Endothelial cell of umbilical vein (primary cell): ENCODE data around the gene SETBP1. TPM values are rescaled to one million over a fixed set of nuclear protein-coding genes. Genes with fewer than 3 reads are reported as not detected.

Experiments used
- BruUV-seq: library from RNA; stranded (reverse); fragments of 400-500 nt; replicated peaks from 2 replicates; lab custom pipeline; 2021; lab: Mats Ljungman, UMichigan
- CTCF ChIA-PET: fragments of 300-600, 350-600 bp; sonication (Branson Sonifier 250); formaldehyde crosslinking; loops from one replicate; lab custom pipeline; 2021; ENCODE audit warnings: antibody characterized with exemption, inconsistent platforms; lab: Charles Lee
- POLR2A ChIA-PET: fragments of 300-600, 350-600 bp; sonication (Branson Sonifier 250); formaldehyde crosslinking; loops from one replicate; lab custom pipeline; 2021; ENCODE audit warnings: antibody characterized with exemption, inconsistent platforms; lab: Charles Lee
- DNase-seq: peaks from one replicate; pipeline ENCODE4 v3.0.0-alpha.2; 2011; ENCODE audit warnings: low read depth, low spot score
- FAIRE-seq: peaks from 2 replicates; lab custom pipeline; 2011; peaks lifted over from hg19 to GRCh38; lab: Jason Lieb, UNC
- H2AFZ ChIP-seq: 2 replicates; pipeline ENCODE4 v1.6.0; 2012; ENCODE audit warnings: low read depth, low read length, control low read depth, inconsistent platforms
- H3K27ac ChIP-seq: 2 replicates; pipeline ENCODE4 v1.5.1; 2011; ENCODE audit warnings: low read depth, mild to moderate bottlenecking, control low read depth, low read length, moderate library complexity; ENCODE audit not compliant: insufficient read depth
- H3K27me3 ChIP-seq, 2 experiments: 2 replicates each; pipeline versions ENCODE4 v1.6.0 to v1.6.1; 2011; ENCODE audit warnings: low read length in 2 of 2, mixed read lengths in 1 of 2; ENCODE audit not compliant: control insufficient read depth in 2 of 2, insufficient read depth in 2 of 2
- H3K36me3 ChIP-seq, 2 experiments: 2 replicates in 1 of 2; 3 replicates in 1 of 2; pipeline ENCODE4 v1.5.1; 2011; ENCODE audit warnings: low read length in 2 of 2, mild to moderate bottlenecking in 1 of 2, moderate library complexity in 1 of 2; ENCODE audit not compliant: control insufficient read depth in 2 of 2, insufficient read depth in 2 of 2; ENCODE audit errors: extremely low read depth in 1 of 2
- H3K4me1 ChIP-seq: 3 replicates; pipeline ENCODE4 v1.5.1; 2011; ENCODE audit warnings: mild to moderate bottlenecking, low read length; ENCODE audit not compliant: control insufficient read depth, insufficient read depth; ENCODE audit errors: extremely low read depth
- H3K4me2 ChIP-seq: 2 replicates; pipeline ENCODE4 v1.6.1; 2011; ENCODE audit warnings: low read length, control low read depth, mixed read lengths; ENCODE audit not compliant: insufficient read depth
- H3K4me3 ChIP-seq, 3 experiments: fragments of 200-600 bp in 1 of 3; sonication (generic), shearing (Covaris generic) in 1 of 3; replicated peaks in 1 of 3; 2 replicates each; pipeline ENCODE4 v1.5.1; 2011 to 2016; ENCODE audit warnings: control low read depth in 3 of 3, low read length in 3 of 3, mild to moderate bottlenecking in 2 of 3, inconsistent platforms in 1 of 3, low read depth in 1 of 3, moderate library complexity in 1 of 3; ENCODE audit not compliant: insufficient read depth in 1 of 3
- H3K79me2 ChIP-seq: 2 replicates; pipeline ENCODE4 v1.6.0; 2012; ENCODE audit warnings: low read length, inconsistent platforms; ENCODE audit not compliant: control insufficient read depth, insufficient read depth
- H3K9ac ChIP-seq: replicated peaks from 2 replicates; pipeline ENCODE3; 2011; ENCODE audit warnings: low read length, control low read depth; ENCODE audit not compliant: insufficient read depth; ENCODE audit errors: extremely low read depth
- H3K9me1 ChIP-seq: replicated peaks from 3 replicates; pipeline ENCODE4 v1.6.0; 2011; ENCODE audit warnings: mild to moderate bottlenecking, low read length; ENCODE audit not compliant: control insufficient read depth, insufficient read depth; ENCODE audit errors: extremely low read depth
- H3K9me3 ChIP-seq: replicated peaks from 2 replicates; pipeline ENCODE4 v1.5.1; 2012; ENCODE audit warnings: low read length, inconsistent platforms; ENCODE audit not compliant: control insufficient read depth, insufficient read depth
- H4K20me1 ChIP-seq: replicated peaks from 2 replicates; pipeline ENCODE3; 2011; ENCODE audit warnings: mild to moderate bottlenecking, low read length; ENCODE audit not compliant: control insufficient read depth, insufficient read depth; ENCODE audit errors: extremely low read depth
- CTCF ChIP-seq, 2 donors: IDR thresholded peaks; 1 replicate in 1 of 2; 2 replicates in 1 of 2; pipeline ENCODE4 v1.5.1; 2011; ENCODE audit warnings: low read length in 2 of 2, mild to moderate bottlenecking in 2 of 2, moderate library complexity in 2 of 2, control low read depth in 1 of 2, inconsistent platforms in 1 of 2, low read depth in 1 of 2; ENCODE audit not compliant: insufficient read depth in 1 of 2; ENCODE audit errors: extremely low read depth in 1 of 2
- EZH2 ChIP-seq: IDR thresholded peaks from 2 replicates; pipeline ENCODE4 v1.6.1; 2012; ENCODE audit warnings: borderline replicate concordance, low read depth, mild to moderate bottlenecking, moderate library complexity, low read length, inconsistent platforms; ENCODE audit not compliant: severe bottlenecking
- GATA2 ChIP-seq: IDR thresholded peaks from 2 replicates; pipeline ENCODE4 v1.7.0; 2011; ENCODE audit warnings: low read depth, mild to moderate bottlenecking, moderate library complexity, mixed read lengths, low read length; ENCODE audit not compliant: insufficient read length, insufficient read depth
- JUN ChIP-seq: IDR thresholded peaks from 2 replicates; pipeline ENCODE4 v1.6.1; 2011; ENCODE audit warnings: borderline replicate concordance, low read depth; ENCODE audit not compliant: insufficient read length, insufficient read depth
- MAX ChIP-seq: IDR thresholded peaks from 2 replicates; pipeline ENCODE4 v1.6.1; 2011; ENCODE audit not compliant: insufficient read depth, insufficient read length
- MYC ChIP-seq: IDR thresholded peaks from one replicate; pipeline ENCODE4 v1.6.1; 2011; ENCODE audit warnings: mild to moderate bottlenecking, low read depth, low read length
- POLR2A ChIP-seq: IDR thresholded peaks from 2 replicates; pipeline ENCODE4 v1.6.1; 2012; ENCODE audit warnings: low read depth, mild to moderate bottlenecking, control low read depth, low read length
- POLR2AphosphoS5 ChIP-seq: IDR thresholded peaks from 2 replicates; pipeline ENCODE4 v1.6.1; 2012; ENCODE audit warnings: low read depth, mild to moderate bottlenecking, control low read depth, low read length, moderate library complexity; ENCODE audit not compliant: insufficient read depth
- dilution Hi-C: fragments of 300-500 bp; cut with MboI; formaldehyde crosslinking; loops from one replicate; pipeline ENCODE4 v1.15.0; 2019; ENCODE audit warnings: low sequenced_read_pairs; ENCODE audit not compliant: extremely low pct_ligation_motif_present
- intact Hi-C: fragments of 100-400 bp; cut with micrococcal nuclease; formaldehyde crosslinking; loops from one replicate; pipeline ENCODE4 v1.10.0; 2022
- polyA plus RNA-seq, 4 experiments: library from polyadenylated mRNA; depleted of rRNA in 3 of 4; stranded (reverse) in 3 of 4; unstranded in 1 of 4; fragments of >200 nt; gene quantifications; 2 replicates each; pipeline versions ENCODE4 v1.2.1 to v1.2.3, GENCODE V29; 2011 to 2012; ENCODE audit warnings: missing spikeins in 1 of 4
- total RNA-seq: library from RNA; stranded (reverse); gene quantifications from 2 replicates; pipeline ENCODE4 v1.2.3, GENCODE V29; 2021

SETBP1 gene
- total and polyA plus RNA-seq, 2 donors (not counting 3 experiments of a cell fraction or from before 2014, with no cell fraction given): 0.76 to 3.1 TPM

GRCh38 chr18:45081566-45082181, 401.0 kb downstream of the SETBP1 start:
- DNase-seq (no peak), FAIRE-seq (no peak)
- Histone ChIP-seq H3K4me3 (no peak overlapping the region), H3K27ac (no peak overlapping the region), H3K79me2 (no peaks in the 10 kb centered on the region), H3K9ac (no peak overlapping the region), H3K9me1 (no peaks in the 10 kb centered on the region), H3K4me2 (no peak overlapping the region), H4K20me1 (no peaks in the 10 kb centered on the region), H3K27me3 (no peaks in the 10 kb centered on the region), H2AFZ (no peak overlapping the region), H3K4me1 (no peaks in the 10 kb centered on the region), H3K36me3 (no peaks in the 10 kb centered on the region), H3K9me3 (no peaks in the 10 kb centered on the region)
- ChIA-PET CTCF (no interaction called here), POLR2A (no interaction called here)
- TF ChIP-seq JUN (no peak), POLR2AphosphoS5 (no peak), EZH2 (no peak), POLR2A (no peak), MAX (no peak), MYC (no peak), CTCF (IDR thresholded peaks at IDR 0.05; ENCODE audit: extremely low read depth in 1 of 2, insufficient read depth in 1 of 2, low read depth in 1 of 2, low read length in 2 of 2) (no peak), GATA2 (no peak)
- dilution Hi-C loops: no loop called here
- intact Hi-C loops: no loop called here
- no TSS peak for BruUV-seq
